Aorta (tissue), 5 donors: ENCODE results near the gene FBRSL1. TPM values are rescaled to one million over a fixed set of nuclear protein-coding genes. Genes with fewer than 3 reads are reported as not detected.

Experiments
- ATAC-seq: fragments of 200-7000 bp; cut with Tn5 transposase; one replicate; pipeline ENCODE4 v1.9.1; 2022; ENCODE audit warnings: moderate library complexity; ENCODE audit not compliant: low FRiP score
- DNase-seq, 2 donors: peaks; one replicate each; pipeline ENCODE4 v3.0.0-alpha.2; 2020
- H3K27ac ChIP-seq, 2 donors: one replicate each; pipeline ENCODE4 v1.5.1; 2013; ENCODE audit warnings: low read length in 2 of 2, mild to moderate bottlenecking in 2 of 2, moderate library complexity in 2 of 2, control low read depth in 1 of 2, inconsistent platforms in 1 of 2, low read depth in 1 of 2
- H3K27me3 ChIP-seq, 2 donors: one replicate each; pipeline ENCODE4 v1.6.1; 2013; ENCODE audit warnings: control low read depth in 1 of 2, low read length in 1 of 2, mild to moderate bottlenecking in 1 of 2, moderate library complexity in 1 of 2; ENCODE audit not compliant: insufficient read depth in 2 of 2, control insufficient read depth in 1 of 2
- H3K36me3 ChIP-seq, 2 donors: one replicate each; pipeline ENCODE4 v1.6.1; 2013; ENCODE audit warnings: control low read depth in 1 of 2, low read length in 1 of 2, mild to moderate bottlenecking in 1 of 2; ENCODE audit not compliant: insufficient read depth in 2 of 2, control insufficient read depth in 1 of 2
- H3K4me1 ChIP-seq, 2 donors: one replicate each; pipeline ENCODE4 v1.6.1; 2013; ENCODE audit warnings: low read length in 2 of 2, control low read depth in 1 of 2, mild to moderate bottlenecking in 1 of 2, moderate library complexity in 1 of 2; ENCODE audit not compliant: insufficient read depth in 2 of 2, control insufficient read depth in 1 of 2
- H3K4me3 ChIP-seq, 2 donors: one replicate each; pipeline ENCODE4 v1.5.1; 2013; ENCODE audit warnings: low read length in 2 of 2, control low read depth in 1 of 2, mild to moderate bottlenecking in 1 of 2
- H3K9me3 ChIP-seq: one replicate; pipeline ENCODE4 v1.6.1; 2013; ENCODE audit warnings: mild to moderate bottlenecking, low read length; ENCODE audit not compliant: control insufficient read depth
- WGBS, 2 donors: extraction: QIAGEN DNeasy Blood & Tissue Kit; methylation state at CpG; one replicate each; pipeline ENCODE4 v1.1.7; 2013; 5-methylcytosine and 5-hydroxymethylcytosine counted together
- intact Hi-C, 2 donors: fragments of 100-400 bp; cut with DNase I; formaldehyde crosslinking; loops; one replicate each; pipeline versions ENCODE4 v1.14.2 to v1.15.0; 2022
- polyA plus RNA-seq, 2 donors: library from polyadenylated mRNA; stranded (reverse); fragments of 200-250 nt; gene quantifications; one replicate each; pipeline ENCODE4 v1.2.3, GENCODE V29; 2013
- total RNA-seq, 2 donors: library from RNA; stranded (reverse); fragmentation: NEBNext Ultra II Directional; extraction: Animal tissue kit (Norgen Biotek cat#: 25700); gene quantifications; one replicate each; pipeline ENCODE4 v1.2.1, GENCODE V29; 2021
- donor health status: healthy with polysubstance abuse.
- donor health status: Bipolar disorder and iron deficiency.
- donor health status: DM: no; HTN: no; CAD: no.
- donor health status: DM: no; HTN: no; CAD: no.
- donor health status: DM: yes; HTN: yes; CAD: no.

The FBRSL1 gene
- total and polyA plus RNA-seq, 4 donors: 6.4 to 51.0 (median 37.0) TPM

DNA sequence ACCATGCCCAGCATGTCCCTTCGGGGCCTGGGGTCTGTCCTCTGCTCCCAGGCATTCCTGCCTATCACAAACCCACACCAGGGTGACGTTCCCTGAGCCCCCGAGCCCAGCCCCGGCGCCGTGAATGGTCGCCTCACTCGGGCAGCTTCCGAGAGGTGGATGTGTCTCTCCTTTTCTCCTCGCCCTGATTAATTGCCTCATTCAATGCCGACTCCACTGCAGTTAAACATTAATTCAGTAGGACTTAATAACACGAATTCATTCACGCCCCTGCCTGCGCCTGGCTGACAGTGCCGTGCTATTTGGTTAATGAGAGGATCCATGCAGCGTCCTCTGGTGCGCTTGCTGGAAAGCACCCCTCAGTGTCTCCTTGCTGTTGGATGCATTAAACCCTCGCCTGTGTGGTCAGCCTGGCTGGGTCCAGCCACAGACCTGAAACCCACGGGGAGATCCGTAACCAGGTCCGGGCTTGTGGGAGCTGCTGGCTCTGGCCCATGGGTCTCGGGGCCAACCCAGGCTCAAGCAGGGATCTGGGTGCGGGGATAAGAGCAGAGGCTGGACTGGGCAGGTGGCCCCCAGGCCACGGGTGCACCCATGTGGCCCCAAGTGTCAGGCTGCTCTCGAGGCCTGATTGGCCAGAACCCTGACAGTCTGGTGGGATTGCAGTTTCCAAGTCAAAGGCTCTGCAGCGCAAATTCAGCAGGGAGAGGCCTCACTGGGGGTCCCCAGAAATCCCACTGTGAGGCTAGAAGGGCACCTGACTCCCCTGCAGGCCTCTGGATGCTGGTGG lies 55.4 kb downstream of the FBRSL1 start:
- Histone ChIP-seq H3K9me3 (no peaks in the 10 kb centered on the region), H3K27me3 (no peaks in the 10 kb centered on the region), H3K4me3 (no peak overlapping the region), H3K4me1 (no peaks in the 10 kb centered on the region), H3K36me3 (no peaks in the 10 kb centered on the region), H3K27ac (no peak overlapping the region)
- intact Hi-C loops: no loop called here
- DNase-seq (no peak), ATAC-seq (no peak)
- 90 to 92% methylated on average over 26 of the region's 26 CpGs for WGBS, 2 donors

DNA sequence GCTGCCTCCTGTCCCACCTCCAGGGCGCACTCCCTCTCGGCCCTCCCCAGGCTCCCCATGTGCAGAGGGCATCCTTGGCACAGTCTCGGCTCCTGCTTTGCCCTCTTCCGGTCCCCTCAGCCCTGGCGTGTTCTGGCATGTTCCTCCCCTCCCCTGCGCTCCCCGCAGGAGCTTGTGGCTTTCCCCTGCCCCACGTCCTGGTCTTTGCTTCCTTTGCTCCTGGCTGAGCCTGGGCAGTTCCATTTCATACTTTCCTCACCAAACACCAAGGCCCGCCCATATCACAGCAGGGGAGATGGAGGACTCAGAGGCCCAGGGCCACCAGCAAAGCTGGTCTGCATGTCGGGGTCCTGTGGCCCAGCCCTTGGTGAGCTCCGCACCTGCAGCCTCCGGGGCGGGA lies 56.0 kb downstream of the FBRSL1 start:
- ATAC-seq (no peak), DNase-seq (no peak)
- WGBS, 2 donors: 94% methylated on average over 13 of the region's 13 CpGs
- no peaks in the 10 kb centered on the region for H3K9me3 ChIP-seq
- H3K4me1 ChIP-seq: no peaks in the 10 kb centered on the region
- no peaks in the 10 kb centered on the region for H3K27me3 ChIP-seq
- H3K36me3 ChIP-seq: no peaks in the 10 kb centered on the region
- H3K27ac ChIP-seq: no peak overlapping the region
- no peak overlapping the region for H3K4me3 ChIP-seq
- intact Hi-C loops: no loop called here

DNA sequence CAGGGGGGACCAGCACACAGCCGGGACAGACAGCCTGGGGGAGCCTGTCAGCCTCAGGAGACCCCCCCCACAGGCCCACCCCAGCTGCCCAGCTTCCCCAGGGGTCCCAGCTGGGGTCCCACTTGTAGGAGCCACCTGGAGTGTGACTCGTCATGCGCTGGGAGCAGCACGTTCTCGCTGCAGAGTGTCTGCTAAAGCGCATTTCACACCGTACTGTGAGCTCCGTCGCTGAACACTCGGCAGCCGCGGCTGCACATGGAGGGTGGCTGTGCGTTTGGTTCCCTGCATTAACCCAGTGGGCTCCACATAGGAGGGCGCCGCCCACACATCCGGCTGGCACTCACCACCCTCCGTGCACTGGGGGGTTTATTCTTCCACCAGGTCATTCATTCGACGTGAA lies 56.7 kb downstream of the FBRSL1 start:
- no peak overlapping the region for H3K27ac ChIP-seq
- 84 to 85% methylated on average over 19 of the region's 19 CpGs for WGBS, 2 donors
- no peak overlapping the region for H3K4me3 ChIP-seq
- DNase-seq: no peak
- no peaks in the 10 kb centered on the region for H3K9me3 ChIP-seq
- ATAC-seq: no peak
- H3K4me1 ChIP-seq: no peaks in the 10 kb centered on the region
- no peaks in the 10 kb centered on the region for H3K36me3 ChIP-seq
- H3K27me3 ChIP-seq: no peaks in the 10 kb centered on the region
- intact Hi-C loops: no loop called here

DNA sequence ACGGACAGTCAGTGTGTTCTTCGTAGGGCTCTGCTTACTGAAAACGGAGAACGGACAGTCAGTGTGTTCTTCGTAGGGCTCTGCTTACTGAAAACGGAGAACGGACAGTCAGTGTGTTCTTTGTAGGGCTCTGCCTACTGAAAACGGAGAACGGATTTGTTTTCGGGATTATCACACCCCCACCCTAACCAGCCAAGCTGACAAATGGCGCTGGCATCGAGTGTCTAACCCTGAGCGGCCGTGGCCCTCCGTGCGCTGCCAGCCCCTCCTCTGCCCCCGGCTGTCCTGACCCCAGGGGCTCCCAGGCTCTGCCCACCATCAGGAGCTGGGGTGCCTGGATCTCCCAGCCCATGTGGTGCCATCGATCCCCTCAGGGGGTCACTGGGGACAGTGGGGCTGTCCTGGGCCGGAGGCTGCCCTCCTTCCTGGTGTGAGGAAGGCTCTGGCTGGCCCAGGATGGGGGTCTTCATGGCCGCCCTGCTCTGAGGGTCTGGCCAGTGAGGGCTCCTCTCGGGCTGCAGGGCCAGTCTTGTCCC lies 57.3 kb downstream of the FBRSL1 start:
- H3K27me3 ChIP-seq: no peaks in the 10 kb centered on the region
- no peaks in the 10 kb centered on the region for H3K9me3 ChIP-seq
- no peak for ATAC-seq
- WGBS, 2 donors: 92 to 93% methylated on average over 19 to 20 of the region's 21 CpGs
- H3K27ac ChIP-seq: no peak overlapping the region
- intact Hi-C loops: no loop called here
- DNase-seq: no peak
- no peak overlapping the region for H3K4me3 ChIP-seq
- no peaks in the 10 kb centered on the region for H3K4me1 ChIP-seq
- no peaks in the 10 kb centered on the region for H3K36me3 ChIP-seq

DNA sequence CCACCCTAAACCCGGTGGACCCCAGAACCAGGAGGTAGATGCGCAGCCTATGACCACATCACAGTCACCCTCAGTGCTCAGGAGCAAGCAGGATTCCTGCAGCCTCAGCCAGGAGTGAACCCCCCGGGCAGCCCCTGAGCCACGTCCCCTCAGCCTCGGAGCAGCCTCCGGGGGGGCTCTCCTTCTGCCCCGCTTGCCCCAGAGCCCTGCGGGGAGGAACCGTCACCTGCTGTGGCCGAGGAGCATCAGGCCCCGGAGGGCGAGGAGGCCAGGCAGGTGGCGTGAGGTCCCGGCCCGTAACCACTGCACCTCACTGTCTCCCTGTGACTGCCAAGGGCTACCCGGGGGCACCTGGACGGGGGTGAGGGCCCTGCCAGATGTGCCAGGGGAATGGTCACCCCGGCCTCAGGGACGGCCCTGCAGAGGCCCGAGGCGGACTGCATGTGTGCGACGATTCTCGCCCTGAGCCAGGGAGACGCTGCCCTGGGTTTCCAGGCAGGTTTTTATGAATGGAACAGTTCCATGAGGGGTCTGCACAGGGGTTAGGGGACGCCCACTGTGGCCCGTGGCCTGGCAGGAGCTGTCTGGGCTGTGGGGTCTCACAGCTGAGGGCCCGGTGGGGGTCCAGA lies 58.6 kb downstream of the FBRSL1 start:
- DNase-seq: no peak
- Histone ChIP-seq H3K36me3 (no peaks in the 10 kb centered on the region), H3K9me3 (no peaks in the 10 kb centered on the region), H3K27me3 (no peaks in the 10 kb centered on the region), H3K4me1 (no peaks in the 10 kb centered on the region), H3K4me3 (no peak overlapping the region), H3K27ac (no peak overlapping the region)
- ATAC-seq: no peak
- intact Hi-C loops: no loop called here
- 96 to 98% methylated on average over 28 of the region's 28 CpGs for whole genome bisulfite sequencing, 2 donors

DNA sequence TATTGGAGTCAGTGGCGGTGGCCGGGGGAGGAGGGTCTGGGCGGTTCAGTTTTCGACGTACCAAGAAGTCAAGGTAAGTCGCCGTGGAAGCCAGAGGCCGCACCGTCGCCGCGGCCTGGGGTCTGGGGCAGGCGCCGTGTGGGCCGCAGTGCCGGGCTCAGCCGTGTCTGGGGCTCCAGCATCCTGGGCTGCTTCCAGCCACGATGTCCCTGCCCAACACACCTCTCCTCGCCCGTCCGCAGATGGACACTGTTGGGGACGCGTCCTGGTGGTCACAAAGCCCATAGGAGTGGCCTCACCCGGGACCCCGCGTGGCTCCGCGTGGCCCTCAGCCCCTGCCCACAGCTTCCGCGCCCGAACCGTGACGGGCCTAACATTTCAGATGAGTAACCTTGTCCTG lies 59.1 kb downstream of the FBRSL1 start:
- ATAC-seq: no peak

DNA sequence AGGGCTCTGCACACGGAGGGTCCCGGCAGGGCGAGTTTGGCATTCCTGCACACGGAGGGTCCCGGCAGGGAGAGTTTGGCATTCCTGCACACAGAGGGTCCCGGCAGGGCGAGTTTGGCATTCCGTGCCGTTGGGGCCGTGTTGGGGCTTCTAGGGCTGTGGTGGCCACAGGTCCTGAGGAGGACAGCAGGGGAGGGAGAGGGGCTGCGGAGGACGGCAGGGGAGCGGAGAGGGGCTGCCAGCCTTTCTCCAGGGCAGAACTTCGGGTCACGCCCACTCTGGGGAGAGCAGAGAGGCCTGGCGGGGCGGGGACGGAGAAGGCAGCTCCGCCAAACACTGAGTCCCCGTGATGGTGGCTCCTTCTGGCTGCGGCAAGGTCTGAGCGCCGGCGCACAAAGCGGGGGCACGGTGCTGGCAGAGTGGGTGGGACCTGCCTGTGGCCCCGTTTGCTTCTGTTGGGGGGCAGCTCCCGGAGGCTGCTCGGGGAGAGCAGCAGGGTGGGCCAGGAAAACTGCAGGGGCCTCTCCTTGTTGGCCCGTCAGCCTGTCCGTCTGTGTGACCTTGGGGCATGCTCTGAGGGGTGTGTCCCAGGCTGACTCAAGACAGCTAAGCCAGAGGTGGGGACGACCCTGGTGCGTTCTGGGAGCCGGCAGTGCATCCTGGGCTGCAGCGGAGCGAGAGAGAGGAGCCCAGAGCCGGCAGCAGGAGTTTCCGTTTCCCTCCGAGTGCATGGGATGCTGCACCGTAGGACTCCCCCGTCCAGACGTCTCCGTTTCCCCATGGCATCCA lies 60.3 kb downstream of the FBRSL1 start:
- intact Hi-C loops: no loop called here
- Histone ChIP-seq H3K4me1 (no peaks in the 10 kb centered on the region), H3K9me3 (no peaks in the 10 kb centered on the region), H3K36me3 (no peaks in the 10 kb centered on the region), H3K4me3 (no peak overlapping the region), H3K27ac (no peak overlapping the region), H3K27me3 (no peaks in the 10 kb centered on the region)
- WGBS, 2 donors: 62 to 68% methylated on average over 42 to 43 of the region's 43 CpGs
- ATAC-seq (no peak), DNase-seq (no peak)

More for the DNA sequence above, 59.1 kb downstream of the FBRSL1 start:
- DNase-seq: no peak
- intact Hi-C loops: no loop called here
- H3K36me3 ChIP-seq: no peaks in the 10 kb centered on the region
- no peak overlapping the region for H3K4me3 ChIP-seq
- H3K4me1 ChIP-seq: no peaks in the 10 kb centered on the region
- H3K27ac ChIP-seq: no peak overlapping the region
- 96 to 97% methylated on average over 33 of the region's 33 CpGs for WGBS, 2 donors
- H3K27me3 ChIP-seq: no peaks in the 10 kb centered on the region
- H3K9me3 ChIP-seq: no peaks in the 10 kb centered on the region

DNA sequence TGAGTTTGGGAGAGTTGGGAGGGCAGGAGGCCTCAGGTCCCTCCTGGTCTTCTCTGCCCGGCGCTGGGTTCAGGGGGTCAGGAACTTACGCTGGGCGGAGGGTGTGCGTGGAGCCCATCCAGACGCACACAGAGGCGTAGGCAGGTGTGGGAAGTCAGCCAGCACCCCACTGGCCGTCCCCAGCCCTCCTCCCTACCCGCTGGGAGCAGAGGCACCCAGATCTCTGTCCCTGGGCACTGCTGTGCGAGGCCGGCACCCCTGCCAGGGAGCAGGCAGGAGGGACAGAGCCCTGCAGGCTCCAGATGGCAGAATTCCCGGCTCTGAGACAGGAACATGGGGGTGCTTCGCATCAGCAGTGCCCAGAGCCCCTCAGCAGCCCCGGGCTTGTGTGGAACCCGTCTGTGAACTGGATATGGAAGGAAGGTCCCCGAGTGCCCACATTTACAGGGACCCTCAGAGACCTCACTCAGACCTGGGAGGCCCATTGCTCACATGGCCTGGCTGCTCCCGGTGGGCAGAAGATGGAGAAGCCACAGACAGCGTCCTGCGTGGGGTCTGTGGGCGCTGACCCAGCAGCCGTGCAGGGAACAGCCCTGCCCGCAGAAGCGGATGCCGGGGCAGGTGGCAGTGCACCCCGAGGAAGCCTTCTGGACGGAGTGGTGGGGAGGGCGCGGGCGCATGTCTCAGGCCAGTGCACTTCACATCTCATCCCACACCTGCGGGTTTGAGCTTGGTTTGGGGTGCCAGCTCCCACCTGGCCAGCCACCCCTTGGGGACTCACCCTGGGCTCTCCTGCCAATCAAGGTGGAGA lies 61.1 kb downstream of the FBRSL1 start:
- Histone ChIP-seq H3K4me3 (no peak overlapping the region), H3K36me3 (no peaks in the 10 kb centered on the region), H3K4me1 (no peaks in the 10 kb centered on the region), H3K9me3 (no peaks in the 10 kb centered on the region), H3K27me3 (no peaks in the 10 kb centered on the region), H3K27ac (no peak overlapping the region)
- DNase-seq (no peak), ATAC-seq (no peak)
- WGBS, 2 donors: 75 to 81% methylated on average over 30 of the region's 30 CpGs
- intact Hi-C loops: no loop called here
